NCI-H226 (cell line): ENCODE measurements around the gene SPRY4.
A peak's percentile ranks its signal among the peaks of the same experiment; 100 is the strongest.
"Not testable (repeated sequence)": the region's sequence is repeated elsewhere in the genome, so short reads cannot be mapped to it uniquely, and the experiment has no call there.

Experiments
- DNase-seq: peaks from one replicate; pipeline ENCODE4 v3.0.0-alpha.2; 2015

Gene SPRY4

GRCh38 chr5:142314109-142314508, 10.7 kb downstream of the SPRY4 start:
- DNase-seq, result no peak

- no peak for DNase-seq
Measured at GRCh38 chr5:142313682-142314081, 11.1 kb downstream of the SPRY4 start.

GRCh38 chr5:142313275-142313674, 11.5 kb downstream of the SPRY4 start:
- DNase-seq, result no peak

- no peak for DNase-seq
Measured at GRCh38 chr5:142312399-142312798, 12.4 kb downstream of the SPRY4 start.

- no peak for DNase-seq
Measured at GRCh38 chr5:142311725-142312124, 13.1 kb downstream of the SPRY4 start.

- DNase-seq, result no peak
Measured at GRCh38 chr5:142310803-142311202, 14.0 kb downstream of the SPRY4 start.

DNA sequence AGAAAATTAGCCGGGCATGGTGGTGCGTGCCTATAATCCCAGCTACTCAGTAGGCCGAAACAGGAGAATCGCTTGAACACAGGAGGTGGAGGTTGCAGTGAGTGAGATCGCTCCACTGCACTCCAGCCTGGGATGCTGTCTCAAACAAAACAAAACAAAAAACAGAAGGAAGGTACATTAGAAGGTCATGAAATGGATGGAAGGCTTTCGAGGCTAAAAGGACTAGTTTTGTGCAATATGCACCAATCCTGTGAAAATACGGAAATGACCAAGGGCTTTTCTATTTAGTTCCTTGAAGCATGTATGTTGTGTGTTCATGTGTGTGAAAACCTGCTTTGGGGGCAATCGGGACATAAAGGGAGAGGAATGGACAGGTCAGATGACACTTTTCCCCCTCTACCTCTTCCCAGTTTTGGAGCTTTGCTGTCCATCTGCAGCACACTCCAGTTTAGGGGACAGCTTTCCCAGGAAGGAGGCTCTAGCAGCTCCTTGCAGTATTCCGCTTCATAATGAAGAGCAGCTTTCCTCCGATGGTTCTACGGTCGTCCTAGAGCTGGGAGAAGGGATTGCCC, 15.0 kb downstream of the SPRY4 start:
- DNase-seq, result no peak

GRCh38 chr5:142308358-142308757, 16.5 kb downstream of the SPRY4 start:
- no peak for DNase-seq

- DNase-seq, result no peak
Measured at GRCh38 chr5:142307146-142307890, 17.5 kb downstream of the SPRY4 start.

GRCh38 chr5:142306077-142306502, 18.7 kb downstream of the SPRY4 start:
- DNase-seq, result no peak

GRCh38 chr5:142305211-142305610, 19.6 kb downstream of the SPRY4 start:
- DNase-seq, result no peak

DNA sequence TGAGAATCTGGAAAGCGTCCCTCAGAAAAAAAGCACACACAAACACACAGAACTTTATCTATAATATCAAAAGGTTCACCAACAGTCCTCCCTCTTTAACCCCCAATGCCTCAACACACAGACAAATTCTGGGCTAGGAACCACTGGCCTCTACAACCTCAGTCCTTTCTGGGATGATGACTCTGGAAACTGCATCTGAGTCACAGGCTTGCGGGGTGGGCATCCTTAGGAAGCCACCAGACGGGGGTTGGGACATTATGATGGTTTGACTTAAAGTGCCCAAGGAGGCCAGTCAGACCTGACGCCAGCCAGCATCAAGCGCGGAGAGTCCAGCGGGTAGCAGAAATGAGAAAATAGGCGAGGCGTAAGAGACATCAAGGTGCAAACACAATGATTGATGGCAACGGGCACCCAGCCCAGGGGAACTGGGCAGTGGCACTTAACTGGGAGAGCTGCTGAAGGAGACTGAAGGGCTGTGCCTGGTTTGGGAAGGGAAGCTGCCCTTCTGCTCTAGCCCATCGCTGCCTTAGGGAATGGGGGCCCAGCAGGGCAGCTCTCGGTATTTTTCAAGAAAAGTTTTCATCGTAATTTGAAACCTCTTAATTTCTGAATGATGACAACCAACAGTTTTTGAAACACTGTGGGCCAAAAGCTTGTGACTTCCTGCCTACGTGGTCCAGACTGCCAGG, 20.7 kb downstream of the SPRY4 start:
- no peak for DNase-seq

DNA sequence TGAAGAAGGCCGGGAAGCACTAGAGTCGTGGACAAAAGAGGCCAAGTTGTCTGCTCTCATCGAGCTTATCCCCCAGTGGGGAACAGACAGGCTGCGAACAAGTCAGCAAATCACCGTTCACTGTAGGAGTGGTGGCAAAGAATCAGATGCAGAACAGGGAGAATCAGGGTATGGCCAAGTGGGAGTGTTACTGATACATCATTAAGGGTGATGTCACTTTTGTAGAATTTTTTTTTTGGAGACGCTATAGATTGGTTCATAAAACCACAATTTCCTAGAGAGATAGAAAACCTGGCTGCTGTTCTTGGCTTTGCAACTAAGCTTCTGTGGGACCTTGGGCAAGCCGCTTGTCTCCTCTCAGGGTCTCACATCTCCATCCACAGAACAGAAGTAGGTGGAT, 21.3 kb downstream of the SPRY4 start:
- peak; percentile 48 for DNase-seq

DNA sequence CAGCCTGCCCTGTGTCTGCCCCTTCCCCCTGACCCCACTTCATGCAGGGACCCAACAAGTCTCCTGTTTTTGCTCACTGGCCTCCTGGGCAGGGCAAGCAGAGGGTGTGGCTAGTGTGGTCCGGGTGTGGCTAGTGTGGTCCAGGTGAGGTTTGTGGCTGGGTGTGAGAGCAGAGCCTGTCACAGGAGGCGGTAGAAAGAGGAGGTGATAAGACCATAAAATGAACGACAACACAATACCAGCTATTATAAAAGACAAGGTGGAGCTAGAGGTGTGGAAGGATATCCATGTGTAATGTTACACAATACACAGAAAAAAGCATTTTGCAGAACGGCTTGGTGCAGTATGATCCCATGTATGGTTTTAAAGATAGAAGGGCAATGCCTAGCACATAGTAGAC, 23.3 kb downstream of the SPRY4 start:
- DNase-seq, result no peak

- no peak for DNase-seq
Measured at GRCh38 chr5:142300677-142301076, 24.1 kb downstream of the SPRY4 start.

- DNase-seq, result no peak
Measured at GRCh38 chr5:142298789-142299188, 26.0 kb downstream of the SPRY4 start.

DNA sequence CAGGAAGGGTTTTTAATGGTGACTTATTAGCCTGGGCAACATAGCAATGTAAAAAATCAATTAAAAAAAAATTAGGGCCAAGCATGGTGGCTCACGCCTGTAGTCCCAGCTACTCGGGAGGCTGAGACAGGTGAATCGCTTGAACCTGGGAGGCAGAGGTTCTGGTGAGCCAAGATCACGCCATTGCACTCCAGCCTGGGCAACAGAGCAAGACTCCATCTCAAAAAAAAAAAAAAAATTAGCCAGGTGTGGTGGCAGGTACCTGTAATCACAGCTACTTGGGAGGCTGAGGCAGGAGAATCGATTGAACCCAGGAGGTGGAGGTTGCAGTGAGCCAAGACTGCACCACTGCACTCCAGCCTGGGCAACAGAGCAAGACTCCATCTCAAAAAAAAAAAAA, 27.0 kb downstream of the SPRY4 start:
- DNase-seq, result not testable (repeated sequence)

GRCh38 chr5:142296914-142297417, 27.9 kb downstream of the SPRY4 start:
- no peak for DNase-seq

DNA sequence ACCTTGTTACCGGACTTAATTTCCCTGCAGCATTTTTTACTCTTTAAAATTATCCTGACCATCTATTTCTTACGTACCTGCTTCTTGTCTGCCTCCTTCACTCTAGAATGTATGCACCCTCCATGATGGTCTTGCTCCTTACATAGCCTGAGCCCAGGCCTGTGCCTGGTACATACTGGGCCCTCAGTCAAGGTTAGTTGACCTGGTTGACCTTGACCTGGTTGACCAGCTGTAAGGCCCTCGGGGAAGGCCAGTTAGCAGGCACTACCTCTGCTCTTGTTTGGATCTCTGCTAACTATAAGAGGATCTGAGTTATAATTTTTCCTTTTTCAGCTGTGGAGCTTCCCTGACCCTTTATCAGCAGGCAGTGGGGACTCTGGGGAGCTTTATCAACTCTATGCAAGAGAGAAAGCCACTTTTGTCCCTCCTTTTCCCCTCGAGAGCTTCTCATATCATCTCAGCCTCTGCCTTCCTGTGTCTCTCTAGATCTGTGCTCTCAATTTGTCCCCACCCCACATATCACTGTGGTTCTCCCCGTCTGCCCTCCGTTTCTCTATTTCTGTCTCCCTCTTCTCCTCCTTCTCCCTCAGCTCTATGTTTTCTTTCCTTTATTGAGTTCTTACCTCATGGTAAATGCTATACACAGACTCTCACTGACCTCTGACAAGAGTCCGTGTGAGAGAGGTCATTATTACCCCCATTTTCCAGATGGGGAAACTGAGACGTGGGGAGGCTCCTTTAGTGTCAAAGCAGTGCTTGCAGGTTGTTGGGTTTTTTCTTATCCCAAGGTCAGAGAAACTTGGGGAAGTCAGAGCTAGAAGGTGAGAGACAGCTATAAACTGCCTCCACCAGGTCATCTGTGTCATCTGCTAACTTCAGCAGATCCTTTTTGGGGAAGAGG, 28.6 kb downstream of the SPRY4 start:
- DNase-seq, result no peak

DNA sequence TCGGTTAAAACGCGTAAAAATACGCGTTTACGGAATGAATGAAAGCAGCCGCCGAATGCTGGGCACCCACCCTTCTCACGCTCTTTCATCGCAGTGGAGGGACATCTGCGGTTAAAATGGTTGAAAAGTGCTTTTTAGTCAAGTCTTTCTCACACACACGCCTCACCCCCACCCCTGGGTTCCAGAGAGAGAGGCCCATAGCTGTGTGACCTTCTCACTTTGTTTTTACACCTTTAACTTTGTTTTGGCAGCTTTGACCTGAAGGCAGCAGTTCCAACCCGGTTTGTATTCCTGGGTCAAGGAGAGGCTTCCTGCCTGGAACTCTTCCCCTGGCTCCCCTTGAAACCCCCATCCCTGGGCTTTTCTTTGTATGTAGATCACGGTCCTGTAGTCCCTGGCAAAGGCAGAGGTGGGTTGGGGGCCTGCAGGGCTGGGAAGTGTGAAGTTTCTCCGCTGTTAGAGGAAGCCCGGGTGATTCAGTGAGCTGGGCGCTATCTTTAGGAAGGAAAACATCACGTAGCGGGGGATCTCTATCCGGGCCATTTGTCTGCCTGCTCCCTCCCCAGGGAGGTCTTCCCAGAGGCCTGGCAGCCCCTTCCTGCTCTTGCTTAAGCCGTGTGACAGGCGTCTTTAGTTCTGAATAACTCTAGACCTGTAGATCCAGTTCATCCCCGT, 29.6 kb downstream of the SPRY4 start:
- DNase-seq, result no peak

DNA sequence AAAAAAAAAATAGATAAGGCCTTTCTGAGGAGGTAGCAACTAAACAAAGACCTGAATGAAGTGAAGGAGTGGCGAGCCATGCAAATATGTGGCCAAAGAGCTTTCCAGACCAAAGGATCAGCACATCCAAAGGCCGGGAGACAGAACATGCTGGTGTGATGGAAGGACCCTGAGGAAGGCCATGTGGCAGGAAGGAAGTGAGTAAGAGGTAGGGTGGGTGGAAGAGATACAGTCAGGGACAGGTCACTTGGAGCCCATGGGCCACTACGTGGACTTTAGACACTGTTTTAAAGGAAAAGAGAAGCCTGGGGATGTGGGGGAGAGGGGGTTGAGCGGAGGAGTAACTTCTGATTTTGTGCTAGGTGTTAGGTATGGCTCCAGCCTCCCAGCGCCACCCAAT, 31.3 kb downstream of the SPRY4 start:
- DNase-seq, result no peak

- no peak for DNase-seq
Measured at GRCh38 chr5:142292808-142293207, 32.0 kb downstream of the SPRY4 start.
